Thyroid gland (tissue), 4 donors: ENCODE results near the gene ADAMTSL1. TPM values are rescaled to one million over a fixed set of nuclear protein-coding genes. Genes with fewer than 3 reads are reported as not detected.

Experiments used
- DNase-seq, 2 donors: peaks; one replicate each; pipeline ENCODE4 v3.0.0-alpha.2; 2019
- H3K27ac ChIP-seq, 3 donors: fragments of 200-600 bp; sonication (generic); 1 replicate in 2 of 3; 2 replicates in 1 of 3; pipeline ENCODE4 v1.5.1; 2016 to 2019; ENCODE audit warnings: mild to moderate bottlenecking in 1 of 3, moderate library complexity in 1 of 3
- H3K27me3 ChIP-seq: fragments of 200-600 bp; sonication (generic); one replicate; pipeline ENCODE4 v1.5.1; 2019
- H3K36me3 ChIP-seq, 2 donors: fragments of 200-600 bp; sonication (generic); one replicate each; pipeline ENCODE4 v1.5.1; 2016 to 2019
- H3K4me1 ChIP-seq, 2 donors: fragments of 200-600 bp; sonication (generic); one replicate each; pipeline ENCODE4 v1.5.1; 2017 to 2019
- H3K4me3 ChIP-seq, 3 donors: fragments of 200-600 bp; sonication (generic); replicated peaks in 1 of 3; 1 replicate in 2 of 3; 2 replicates in 1 of 3; pipeline ENCODE4 v1.5.1; 2016; ENCODE audit warnings: mild to moderate bottlenecking in 1 of 3
- H3K9me3 ChIP-seq: fragments of 200-600 bp; sonication (generic); one replicate; pipeline ENCODE4 v1.5.1; 2017
- CTCF ChIP-seq, 6 experiments: fragments of 200-600 bp in 3 of 6; fragments of 450-650 bp in 3 of 6; sonication (generic) in 3 of 6; IDR thresholded peaks; one replicate each; pipeline ENCODE4 v1.5.1; 2016 to 2019; ENCODE audit warnings: antibody characterized with exemption in 6 of 6, mild to moderate bottlenecking in 2 of 6, inconsistent platforms in 1 of 6, moderate library complexity in 1 of 6
- POLR2A ChIP-seq, 2 donors: fragments of 450-650 bp; IDR thresholded peaks; one replicate each; pipeline ENCODE4 v1.6.1; 2017; ENCODE audit warnings: antibody characterized with exemption in 2 of 2, mild to moderate bottlenecking in 2 of 2, moderate library complexity in 1 of 2
- WGBS, 2 donors: methylation state at CpG; one replicate each; pipeline ENCODE4 v1.1.5; 2017; 5-methylcytosine and 5-hydroxymethylcytosine counted together
- intact Hi-C: fragments of 100-400 bp; cut with DNase I; formaldehyde crosslinking; loops from one replicate; pipeline ENCODE4 v1.15.1; 2023
- total RNA-seq, 4 donors: library from RNA; depleted of rRNA; stranded (reverse); fragments of >200 nt; gene quantifications; one replicate each; pipeline ENCODE4 v1.2.3, GENCODE V29; 2016

The ADAMTSL1 gene
- total RNA-seq, 4 donors from 2014 or later = 1.6 to 9.0 (median 4.8) TPM

- H3K36me3 ChIP-seq = no peaks in the 10 kb centered on the region
- H3K4me1 ChIP-seq = no peaks in the 10 kb centered on the region
- no peaks in the 10 kb centered on the region for H3K27me3 ChIP-seq
- H3K4me3 ChIP-seq = no peak overlapping the region
- DNase-seq = no peak
- H3K27ac ChIP-seq = no peak overlapping the region
- TF ChIP-seq POLR2A (IDR thresholded peaks at IDR 0.05) (no peak), CTCF (IDR thresholded peaks at IDR 0.05) (no peak)
- no peaks in the 10 kb centered on the region for H3K9me3 ChIP-seq
- 94 to 95% methylated on average over 4 of the region's 4 CpGs for WGBS, 2 donors
- intact Hi-C loops = no loop called here
Measured at GRCh38 chr9:18800579-18800978, 326.6 kb downstream of the ADAMTSL1 start.

GRCh38 chr9:18805386-18805785 lies 331.4 kb downstream of the ADAMTSL1 start:
- H3K4me1 ChIP-seq = peaks cover 0 to 4% of the 10 kb centered on the region in 2 donors
- intact Hi-C loops = no loop called here
- no peak overlapping the region for H3K4me3 ChIP-seq
- no peaks in the 10 kb centered on the region for H3K27me3 ChIP-seq
- TF ChIP-seq POLR2A (IDR thresholded peaks at IDR 0.05) (no peak), CTCF (IDR thresholded peaks at IDR 0.05) (no peak)
- no peaks in the 10 kb centered on the region for H3K9me3 ChIP-seq
- no peaks in the 10 kb centered on the region for H3K36me3 ChIP-seq
- H3K27ac ChIP-seq = no peak overlapping the region
- DNase-seq = no peak
- WGBS, 2 donors = 83 to 88% methylated on average over 5 of the region's 5 CpGs

GRCh38 chr9:18806232-18807080 lies 332.5 kb downstream of the ADAMTSL1 start:
- WGBS, 2 donors = 79 to 83% methylated on average over 6 of the region's 6 CpGs
- Histone ChIP-seq H3K27me3 (no peaks in the 10 kb centered on the region), H3K36me3 (no peaks in the 10 kb centered on the region), H3K9me3 (no peaks in the 10 kb centered on the region), H3K4me3 (no peak overlapping the region), H3K27ac (no peak overlapping the region), H3K4me1 (peaks cover 0 to 4% of the 10 kb centered on the region in 2 donors)
- intact Hi-C loops = no loop called here
- no peak for DNase-seq
- no peak for TF ChIP-seq CTCF (IDR thresholded peaks at IDR 0.05)
- TF ChIP-seq POLR2A (IDR thresholded peaks at IDR 0.05) = no peak

GRCh38 chr9:18810581-18810980 lies 336.6 kb downstream of the ADAMTSL1 start:
- intact Hi-C loops = no loop called here

More at GRCh38 chr9:18810581-18810980, 336.6 kb downstream of the ADAMTSL1 start:
- Histone ChIP-seq H3K4me3 (no peak overlapping the region), H3K36me3 (no peaks in the 10 kb centered on the region), H3K4me1 (peaks cover 0 to 4% of the 10 kb centered on the region in 2 donors), H3K9me3 (no peaks in the 10 kb centered on the region), H3K27me3 (no peaks in the 10 kb centered on the region), H3K27ac (no peak overlapping the region)
- DNase-seq = no peak
- 92 to 97% methylated on average over 1 of the region's 1 CpG for WGBS, 2 donors
- no peak for TF ChIP-seq CTCF (IDR thresholded peaks at IDR 0.05)
